KOPT-K1 (cell line): ENCODE measurements around the gene XRCC4.

Source experiments
- H3K27ac ChIP-seq: fragments of 200-600 bp; sonication (generic); 2 replicates; pipeline ENCODE4 v1.5.1; 2016; ENCODE audit warnings: antibody characterized with exemption, mild to moderate bottlenecking, low read depth, low read length; ENCODE audit not compliant: poor library complexity, severe bottlenecking
- H3K36me3 ChIP-seq: fragments of 200-600 bp; sonication (generic); 2 replicates; pipeline ENCODE4 v1.5.1; 2017; ENCODE audit warnings: antibody characterized with exemption, mild to moderate bottlenecking, low read length, moderate library complexity; ENCODE audit not compliant: insufficient read depth
- H3K9me3 ChIP-seq: fragments of 200-600 bp; sonication (generic); 2 replicates; pipeline ENCODE4 v1.5.1; 2017; ENCODE audit warnings: antibody characterized with exemption, low read length, mild to moderate bottlenecking; ENCODE audit not compliant: insufficient read depth, poor library complexity, severe bottlenecking

The XRCC4 gene

DNA sequence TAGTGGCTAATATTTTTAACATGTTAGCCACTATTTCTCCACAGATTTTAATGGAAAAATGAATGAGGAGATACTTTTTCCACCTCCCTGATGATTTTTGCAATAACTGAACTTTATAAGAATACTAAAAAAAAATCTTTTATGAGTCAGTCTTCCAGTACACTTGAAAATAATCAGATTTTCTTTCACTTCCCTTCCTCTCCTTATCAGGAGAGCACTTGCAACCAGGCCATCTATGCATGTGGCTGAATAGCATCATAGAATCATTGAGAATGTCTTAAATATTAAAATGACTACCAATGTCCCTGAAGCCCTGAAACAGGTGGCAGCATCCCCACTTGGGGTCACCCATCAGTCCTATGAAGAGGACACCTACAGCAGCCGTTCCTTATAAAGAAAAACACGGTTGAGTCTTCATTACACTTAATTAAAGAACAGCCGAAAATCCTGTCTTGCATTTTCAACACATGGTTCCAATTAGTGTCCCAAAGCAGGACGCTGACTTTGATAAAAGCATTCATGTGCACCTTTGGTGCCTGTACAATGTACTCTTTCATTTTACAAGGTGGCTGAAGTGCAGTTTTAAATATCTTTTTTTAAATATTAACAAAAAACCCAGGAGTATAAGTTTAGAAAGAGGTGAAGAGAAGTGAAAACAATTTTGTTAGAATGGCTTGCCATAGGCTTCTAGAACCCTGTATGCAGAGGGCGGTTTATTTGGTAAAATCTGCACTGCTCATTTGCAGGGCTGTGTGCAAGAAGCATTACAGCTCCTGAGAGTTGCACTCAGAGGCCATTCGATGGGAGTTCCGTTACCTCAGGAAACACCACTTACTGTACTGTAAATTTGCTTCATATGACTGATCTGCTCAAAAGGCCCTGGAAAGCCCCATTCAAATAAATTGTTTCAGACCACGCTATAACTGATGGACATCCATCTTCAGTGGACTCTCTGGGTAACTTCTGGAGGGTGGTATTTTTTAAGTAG lies 287.3 kb downstream of the XRCC4 start:
- Histone ChIP-seq H3K27ac (no peak overlapping the region), H3K36me3 (no peaks in the 10 kb centered on the region)

DNA sequence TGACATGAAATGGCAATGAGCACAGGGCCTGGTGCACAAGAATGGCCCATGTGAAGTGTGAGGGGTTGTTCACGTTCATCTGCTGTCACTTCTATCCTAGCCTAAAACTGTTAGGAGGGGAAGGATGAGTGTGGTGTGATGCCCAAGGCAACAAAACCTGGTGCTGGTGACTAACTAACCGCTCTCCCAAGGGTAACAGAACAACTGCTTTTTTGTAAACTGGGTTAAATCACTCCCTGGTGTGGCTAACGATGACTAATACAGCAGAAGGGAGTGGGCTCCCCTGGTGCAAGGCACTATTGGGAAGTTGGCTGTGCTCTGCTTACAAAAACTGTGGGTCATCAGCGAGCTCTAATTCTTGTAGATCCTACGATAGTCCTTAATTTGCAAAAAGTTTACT lies 291.0 kb downstream of the XRCC4 start:
- Histone ChIP-seq H3K27ac (no peak overlapping the region), H3K36me3 (no peaks in the 10 kb centered on the region), H3K9me3 (no peaks in the 10 kb centered on the region)

More for the DNA sequence above, 287.3 kb downstream of the XRCC4 start:
- no peaks in the 10 kb centered on the region for H3K9me3 ChIP-seq

DNA sequence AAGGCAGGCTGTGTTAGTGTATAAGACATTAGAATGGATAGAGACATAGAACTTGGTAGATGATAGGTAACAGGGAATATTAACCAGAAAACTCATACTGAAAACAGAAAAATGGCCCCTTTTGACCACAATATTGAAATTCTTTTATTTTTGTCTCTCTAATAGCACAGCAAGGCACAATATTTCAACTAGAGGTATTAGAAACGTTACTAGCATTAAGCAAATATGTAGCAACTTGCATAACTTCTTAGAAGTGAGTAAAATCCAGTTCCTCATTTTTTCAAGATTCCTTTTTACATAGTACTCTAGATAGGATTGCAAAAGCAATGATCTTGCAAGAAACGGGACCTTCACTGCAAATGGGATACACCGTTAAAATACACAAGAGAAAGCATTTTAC lies 291.5 kb downstream of the XRCC4 start:
- Histone ChIP-seq H3K36me3 (no peaks in the 10 kb centered on the region), H3K27ac (no peak overlapping the region)

DNA sequence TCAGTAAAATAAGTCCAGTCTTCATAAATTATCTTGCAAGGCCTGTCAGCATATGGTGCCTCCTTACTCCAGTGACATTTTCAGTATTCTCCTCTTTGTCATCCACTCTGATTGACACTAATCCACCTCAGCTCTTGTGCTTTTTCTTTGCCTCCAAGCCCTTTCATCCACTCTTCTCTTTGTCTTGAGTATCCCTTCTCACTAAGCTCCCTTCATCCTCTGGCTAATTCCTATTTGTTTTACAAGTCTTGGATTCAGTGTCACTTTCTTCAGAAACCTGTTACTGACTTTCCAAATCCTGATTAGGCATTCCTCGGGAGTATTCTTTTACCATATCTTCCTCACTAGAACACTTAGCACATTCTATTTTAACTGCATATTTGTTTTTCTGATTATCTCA lies 293.6 kb downstream of the XRCC4 start:
- Histone ChIP-seq H3K9me3 (no peaks in the 10 kb centered on the region), H3K27ac (no peak overlapping the region), H3K36me3 (no peaks in the 10 kb centered on the region)

More for the DNA sequence above, 291.5 kb downstream of the XRCC4 start:
- no peaks in the 10 kb centered on the region for H3K9me3 ChIP-seq

DNA sequence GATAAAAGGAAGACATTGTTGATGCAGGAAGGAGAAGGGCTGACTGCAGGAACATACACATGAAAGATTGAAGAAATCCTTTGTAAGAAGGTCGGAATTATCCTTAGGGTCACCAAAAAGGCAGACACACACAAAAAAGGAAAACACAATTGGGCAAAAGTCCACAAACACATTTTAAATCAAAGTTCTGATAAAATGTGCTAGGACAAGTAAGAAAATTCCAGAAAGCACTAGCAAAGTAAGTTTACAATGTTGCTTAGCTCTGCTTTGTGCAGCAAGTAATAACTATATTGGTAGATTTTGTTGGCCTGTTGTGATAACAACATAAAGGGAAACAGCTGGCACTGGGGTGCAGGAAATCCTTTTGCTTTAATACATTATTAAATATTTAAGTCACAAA lies 294.4 kb downstream of the XRCC4 start:
- Histone ChIP-seq H3K36me3 (no peaks in the 10 kb centered on the region), H3K27ac (no peak overlapping the region), H3K9me3 (no peaks in the 10 kb centered on the region)

DNA sequence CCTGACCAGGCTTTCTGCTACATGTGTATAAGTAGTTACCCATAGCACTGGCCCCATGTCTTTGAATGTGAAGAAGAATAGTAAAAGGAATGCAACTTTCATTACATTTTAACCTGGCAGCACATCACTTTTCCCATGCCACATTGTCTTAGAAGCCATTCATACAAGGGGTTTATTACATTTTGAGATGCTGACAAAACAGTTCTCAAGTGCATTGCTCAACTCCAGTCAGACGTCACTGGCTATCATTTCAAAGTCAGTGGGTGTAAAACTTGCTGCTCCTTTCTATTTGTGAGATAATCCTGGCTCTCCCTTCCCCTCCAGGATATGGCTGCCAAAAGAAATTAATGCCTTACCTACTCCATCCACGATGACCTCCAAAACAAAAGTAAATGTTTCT lies 297.2 kb downstream of the XRCC4 start:
- Histone ChIP-seq H3K27ac (no peak overlapping the region), H3K36me3 (no peaks in the 10 kb centered on the region), H3K9me3 (no peaks in the 10 kb centered on the region)

DNA sequence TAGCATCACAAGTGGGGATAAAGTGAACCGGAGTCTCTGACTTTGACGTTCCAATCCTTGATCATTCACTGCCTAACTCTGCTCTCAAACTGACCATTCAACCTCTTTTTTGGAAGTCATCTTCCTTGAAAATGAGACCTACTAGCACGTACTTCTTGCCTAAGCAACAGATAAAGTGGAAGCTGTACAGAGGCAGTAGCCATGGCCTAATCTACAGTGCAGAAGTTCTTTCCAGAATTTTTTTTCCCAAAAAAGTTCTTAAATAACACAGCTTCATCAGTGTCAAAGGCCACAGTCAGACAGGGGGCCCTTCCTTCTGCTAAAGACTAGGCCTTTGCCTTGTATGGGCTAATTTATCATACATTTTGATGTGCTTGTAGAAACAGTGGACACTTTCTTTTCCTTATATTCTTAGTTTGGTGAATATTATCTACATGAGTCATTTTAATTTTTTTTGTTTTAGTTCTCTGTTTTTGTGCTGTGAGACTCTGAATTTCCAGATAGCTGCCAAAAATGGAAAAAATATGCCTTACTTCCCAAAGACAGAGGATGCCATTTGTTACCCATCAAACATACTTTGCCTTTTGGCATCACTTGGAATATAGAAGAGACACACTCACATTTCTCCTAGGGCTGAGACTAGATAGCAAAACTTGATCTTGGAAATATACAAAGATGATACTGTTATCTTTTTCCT lies 297.9 kb downstream of the XRCC4 start:
- no peak overlapping the region for H3K27ac ChIP-seq
- no peaks in the 10 kb centered on the region for H3K36me3 ChIP-seq
- H3K9me3 ChIP-seq, result no peaks in the 10 kb centered on the region

DNA sequence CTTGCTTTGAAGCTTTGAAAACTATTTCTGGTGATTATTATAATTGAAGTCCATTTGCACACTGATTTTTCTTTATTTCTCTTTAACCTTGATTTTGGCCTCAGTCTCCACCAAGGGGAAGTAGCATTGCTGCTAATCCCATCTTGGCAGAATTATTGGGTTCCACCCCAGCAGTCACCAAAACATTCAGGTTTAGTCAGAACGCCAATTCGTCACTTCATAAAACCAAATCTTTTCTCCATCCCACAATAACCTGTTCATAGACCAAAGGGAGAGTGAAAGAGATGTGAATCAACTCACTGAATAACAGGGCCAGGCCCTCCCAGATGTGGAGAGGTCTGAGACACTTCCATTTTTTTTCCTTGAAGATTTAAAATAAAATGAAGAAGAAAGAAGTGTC lies 299.1 kb downstream of the XRCC4 start:
- Histone ChIP-seq H3K27ac (no peak overlapping the region), H3K36me3 (no peaks in the 10 kb centered on the region)

DNA sequence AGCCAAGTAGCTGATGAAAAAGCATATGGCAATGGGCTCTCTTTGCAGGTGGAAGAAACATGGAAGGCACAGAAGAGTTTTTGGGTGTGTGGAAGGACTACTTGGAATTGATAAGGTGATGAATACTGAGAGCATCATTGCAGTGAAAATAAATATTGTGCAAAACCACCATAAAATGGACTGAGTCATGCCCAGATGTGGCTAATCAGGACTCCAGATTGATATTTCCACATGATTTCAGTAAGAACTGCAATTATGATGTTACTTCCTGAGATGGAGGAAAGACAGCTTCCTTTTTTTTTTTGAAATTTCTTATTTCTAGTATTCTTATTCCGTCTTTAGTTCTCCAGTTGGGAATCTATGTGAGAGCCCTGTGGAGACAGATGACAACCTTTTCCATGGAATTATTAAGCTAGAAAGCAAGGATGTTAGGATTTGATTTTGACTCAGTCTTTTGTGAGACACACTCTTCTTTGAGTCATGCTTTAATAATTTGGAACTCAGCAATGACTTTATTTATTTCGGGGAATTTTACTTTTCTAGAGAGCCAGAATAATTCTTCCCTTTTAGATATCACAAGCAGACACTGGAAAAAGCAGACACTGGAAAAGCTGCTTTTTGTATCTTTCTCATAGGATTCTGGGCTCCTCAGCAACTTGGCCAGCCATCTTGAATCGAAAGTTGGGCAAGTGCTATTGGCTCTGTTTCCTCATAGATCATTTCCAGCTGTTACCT lies 300.0 kb downstream of the XRCC4 start:
- no peak overlapping the region for H3K27ac ChIP-seq
- H3K36me3 ChIP-seq, result no peaks in the 10 kb centered on the region
- no peaks in the 10 kb centered on the region for H3K9me3 ChIP-seq

More for the DNA sequence above, 299.1 kb downstream of the XRCC4 start:
- no peaks in the 10 kb centered on the region for H3K9me3 ChIP-seq

DNA sequence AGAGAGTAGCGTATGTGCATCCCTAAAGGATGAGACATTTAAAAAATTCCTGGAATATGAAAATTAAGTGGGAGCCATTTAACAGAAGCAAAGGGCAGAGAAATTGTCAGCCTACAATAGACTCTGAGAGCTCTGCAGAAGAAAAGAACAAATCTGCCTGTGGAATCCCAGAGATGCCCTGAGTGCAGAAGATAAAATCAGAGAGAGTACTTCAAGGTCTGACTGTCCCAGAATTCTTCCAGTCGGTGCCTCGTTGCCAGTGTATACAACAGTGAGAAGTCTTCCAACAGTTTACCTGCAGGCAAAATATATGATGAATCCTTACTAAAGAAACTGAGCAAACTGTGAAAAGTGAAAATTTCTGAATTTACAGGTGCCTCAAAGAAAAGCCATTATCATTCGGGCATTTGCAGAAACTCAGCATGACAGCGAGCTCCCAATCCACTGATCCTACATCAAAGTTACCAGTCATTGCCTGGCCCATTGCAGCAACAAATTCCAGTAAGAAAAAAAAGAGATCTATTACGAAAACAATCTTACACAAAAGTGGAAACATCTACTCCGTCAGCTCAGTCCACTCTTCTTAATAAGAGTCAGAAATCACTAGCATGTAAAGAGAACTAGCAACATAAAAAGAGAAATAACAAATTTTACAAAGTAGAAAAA lies 301.4 kb downstream of the XRCC4 start:
- Histone ChIP-seq H3K9me3 (no peaks in the 10 kb centered on the region), H3K27ac (no peak overlapping the region), H3K36me3 (no peaks in the 10 kb centered on the region)

DNA sequence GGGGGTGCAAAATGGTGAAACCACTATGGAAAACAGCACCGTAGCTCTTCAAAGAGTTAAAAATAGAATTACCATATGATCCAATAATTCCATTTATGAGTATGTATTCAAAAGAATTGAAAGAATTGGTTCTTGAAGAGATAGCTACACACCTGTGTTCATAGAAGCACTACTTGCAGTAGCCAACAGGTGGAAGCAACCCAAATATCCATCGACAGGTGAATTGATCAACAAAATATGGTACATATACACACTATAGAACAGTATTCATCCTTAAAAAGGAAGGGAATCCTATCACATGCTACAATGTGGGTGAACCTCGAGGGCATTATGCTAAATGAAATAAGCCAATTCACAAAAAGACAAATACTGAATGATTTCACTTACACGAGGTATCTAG lies 308.5 kb downstream of the XRCC4 start:
- no peak overlapping the region for H3K27ac ChIP-seq
- H3K36me3 ChIP-seq, result no peaks in the 10 kb centered on the region
- no peaks in the 10 kb centered on the region for H3K9me3 ChIP-seq

DNA sequence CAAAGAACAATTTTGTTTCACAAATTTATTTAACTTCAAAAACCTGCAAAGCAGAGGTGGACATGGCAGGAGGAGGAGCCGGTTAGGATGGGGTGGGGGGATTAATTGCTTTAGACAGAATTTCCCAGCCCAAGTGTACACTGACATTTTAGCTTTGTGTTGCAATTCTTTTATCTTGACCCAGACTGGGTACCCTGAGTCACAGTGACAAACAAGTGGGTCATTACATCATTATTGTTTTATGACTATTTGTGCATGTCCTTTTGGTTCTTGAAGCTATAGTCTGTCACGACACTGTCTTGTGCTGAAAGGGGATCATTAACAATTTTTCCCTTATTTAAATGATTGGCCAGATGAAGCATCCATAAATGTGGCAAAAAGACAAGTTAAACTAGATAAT lies 309.7 kb downstream of the XRCC4 start:
- Histone ChIP-seq H3K27ac (no peak overlapping the region), H3K36me3 (no peaks in the 10 kb centered on the region), H3K9me3 (no peaks in the 10 kb centered on the region)

DNA sequence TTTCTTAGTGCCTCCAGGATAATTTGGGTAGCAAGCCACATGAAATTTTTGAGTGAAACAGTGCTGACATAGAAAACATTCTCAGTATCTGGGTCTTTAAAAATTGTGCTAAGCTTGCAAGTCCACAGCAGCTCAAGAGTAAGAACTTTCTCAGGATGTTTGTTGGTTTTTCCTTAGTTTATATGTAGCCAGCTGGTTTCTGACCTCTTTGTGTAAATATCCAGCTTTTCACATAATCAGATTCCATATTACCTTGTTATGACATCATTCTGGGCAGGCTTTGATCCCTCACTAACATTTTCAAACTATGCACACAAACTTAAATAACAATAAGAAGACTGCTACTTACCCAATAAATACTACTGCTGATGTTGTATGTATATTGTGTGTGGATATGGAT lies 311.3 kb downstream of the XRCC4 start:
- Histone ChIP-seq H3K27ac (no peak overlapping the region), H3K9me3 (no peaks in the 10 kb centered on the region), H3K36me3 (no peaks in the 10 kb centered on the region)

DNA sequence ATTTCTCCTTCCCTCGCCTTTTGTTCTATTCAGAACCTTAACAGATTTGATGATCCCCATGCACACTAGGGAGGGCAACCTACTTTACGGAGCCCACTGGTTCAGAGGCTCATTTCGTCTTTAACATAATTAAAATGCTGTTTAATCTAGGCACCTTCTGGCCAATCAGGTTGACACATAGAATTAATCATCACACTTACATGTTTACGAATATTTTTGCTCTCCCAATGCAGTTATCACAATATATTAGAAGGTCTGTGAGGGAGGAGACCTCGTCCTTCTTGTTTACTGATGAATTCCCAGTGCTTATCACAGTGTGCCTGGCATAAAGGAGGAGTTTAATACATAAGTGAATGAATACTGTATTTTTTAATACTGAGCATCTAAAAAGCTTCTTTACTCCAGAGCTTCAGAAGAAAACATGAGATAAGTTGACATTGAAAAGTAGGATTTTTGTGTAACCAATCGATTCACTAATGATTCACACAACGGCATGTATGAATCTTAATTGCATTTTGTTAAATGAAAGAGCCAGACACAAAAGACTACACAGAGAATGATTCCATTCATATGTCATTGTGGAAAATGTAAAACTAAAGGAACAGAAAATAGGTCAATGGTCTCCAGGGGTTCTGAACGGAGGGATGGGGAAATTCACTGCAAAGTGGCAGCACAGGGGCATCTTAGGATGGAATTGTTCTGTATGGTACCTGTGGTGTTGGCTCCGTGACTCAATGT lies 315.6 kb downstream of the XRCC4 start:
- Histone ChIP-seq H3K36me3 (no peaks in the 10 kb centered on the region), H3K9me3 (no peaks in the 10 kb centered on the region), H3K27ac (no peak overlapping the region)
